ENCODE data around the gene CYLD. TPM values are rescaled to one million over a fixed set of nuclear protein-coding genes. Genes with fewer than 3 reads are reported as not detected.
A peak's percentile ranks its signal among the peaks of the same experiment; 100 is the strongest.

The CYLD gene
- total RNA-seq (10 to 100 TPM; 37.4 to 48.4 TPM), polyA plus RNA-seq (ENCODE audit: insufficient read depth, low read depth, low replicate concordance) (89.3 TPM)
- long read RNA-seq, donor 1: 0 reads
- long read RNA-seq, donor 2: 0 reads

- Histone ChIP-seq H3K4me3 (peak within 1 kb of the TSS; percentile 90 to 95), H3K27ac (peak within 1 kb of the TSS; percentile 64 to 88), H3K36me3 (ENCODE audit: low read depth, missing control alignments) (no peaks in the 10 kb centered on the region), H3K9me3 (no peaks in the 10 kb centered on the region), H3K27me3 (no peaks in the 10 kb centered on the region), H3K4me1 (no peaks in the 10 kb centered on the region)
- TF ChIP-seq, protein P1, sequence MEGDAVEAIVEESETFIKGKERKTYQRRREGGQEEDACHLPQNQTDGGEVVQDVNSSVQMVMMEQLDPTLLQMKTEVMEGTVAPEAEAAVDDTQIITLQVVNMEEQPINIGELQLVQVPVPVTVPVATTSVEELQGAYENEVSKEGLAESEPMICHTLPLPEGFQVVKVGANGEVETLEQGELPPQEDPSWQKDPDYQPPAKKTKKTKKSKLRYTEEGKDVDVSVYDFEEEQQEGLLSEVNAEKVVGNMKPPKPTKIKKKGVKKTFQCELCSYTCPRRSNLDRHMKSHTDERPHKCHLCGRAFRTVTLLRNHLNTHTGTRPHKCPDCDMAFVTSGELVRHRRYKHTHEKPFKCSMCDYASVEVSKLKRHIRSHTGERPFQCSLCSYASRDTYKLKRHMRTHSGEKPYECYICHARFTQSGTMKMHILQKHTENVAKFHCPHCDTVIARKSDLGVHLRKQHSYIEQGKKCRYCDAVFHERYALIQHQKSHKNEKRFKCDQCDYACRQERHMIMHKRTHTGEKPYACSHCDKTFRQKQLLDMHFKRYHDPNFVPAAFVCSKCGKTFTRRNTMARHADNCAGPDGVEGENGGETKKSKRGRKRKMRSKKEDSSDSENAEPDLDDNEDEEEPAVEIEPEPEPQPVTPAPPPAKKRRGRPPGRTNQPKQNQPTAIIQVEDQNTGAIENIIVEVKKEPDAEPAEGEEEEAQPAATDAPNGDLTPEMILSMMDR (IDR thresholded peaks at IDR 0.05): no peak
- no peak for TF ChIP-seq POLR2A (IDR thresholded peaks at IDR 0.05)
- peak; percentile 100 for DNase-seq
- WGBS, 2 donors: 0% methylated on average over 4 to 54 of the region's 93 CpGs
- intact Hi-C loops (cut with DNase I; ENCODE audit: low total_unique reads): no loop called here
Observed at GRCh38 chr16:50741781-50742575, at the start of gene CYLD. CYLD (plus strand) TSS chr16:50742086; CDS start chr16:50749699, 7,613 bp downstream.

DNA sequence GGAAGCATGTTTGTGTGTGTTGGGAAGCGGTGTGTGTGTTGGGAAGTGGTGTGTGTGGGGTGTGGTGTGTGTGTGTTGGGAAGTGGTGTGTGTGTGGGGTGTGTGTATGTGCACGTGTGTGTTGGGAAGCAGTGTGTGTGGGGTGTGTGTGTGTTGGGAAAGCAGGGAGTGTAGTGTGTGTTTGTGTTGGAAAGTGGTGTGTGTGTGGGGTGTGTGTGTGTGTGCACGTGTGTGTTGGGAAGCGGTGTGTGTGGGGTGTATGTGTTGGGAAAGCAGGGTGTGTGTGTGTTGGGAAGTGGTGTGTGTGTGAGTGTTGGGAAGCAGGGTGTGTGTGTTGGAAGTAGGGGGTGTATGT, 49.3 kb upstream of the CYLD start:
- TF ChIP-seq, protein P1 (IDR thresholded peaks at IDR 0.05): no peak
- no peak for TF ChIP-seq POLR2A (IDR thresholded peaks at IDR 0.05)
- no peaks in the 10 kb centered on the region for H3K27me3 ChIP-seq
- DNase-seq: no peak
- no peak overlapping the region for H3K4me3 ChIP-seq
- 66 to 67% methylated on average over 4 of the region's 4 CpGs for WGBS, 2 donors
- peaks cover 11% of the 10 kb centered on the region for H3K4me1 ChIP-seq
- no peaks in the 10 kb centered on the region for H3K36me3 ChIP-seq (ENCODE audit: low read depth, missing control alignments)
- H3K9me3 ChIP-seq: no peaks in the 10 kb centered on the region
- intact Hi-C loops (cut with DNase I; ENCODE audit: low total_unique reads): no loop called here
- H3K27ac ChIP-seq: no peak overlapping the region

- no peak within 1 kb of the TSS for H3K27ac ChIP-seq
- intact Hi-C loops (cut with DNase I; ENCODE audit: low total_unique reads): no loop called here
- no peaks in the 10 kb centered on the region for H3K9me3 ChIP-seq
- peak within 1 kb of the TSS; percentile 39 to 45 for H3K4me3 ChIP-seq
- no peaks in the 10 kb centered on the region for H3K27me3 ChIP-seq
- WGBS, 2 donors: 14 to 16% methylated on average over 28 to 32 of the region's 56 CpGs
- no peaks in the 10 kb centered on the region for H3K36me3 ChIP-seq (ENCODE audit: low read depth, missing control alignments)
- H3K4me1 ChIP-seq: peaks cover 13% of the 10 kb centered on the region
- DNase-seq: no peak
- TF ChIP-seq, protein P1 (IDR thresholded peaks at IDR 0.05): no peak
- no peak for TF ChIP-seq POLR2A (IDR thresholded peaks at IDR 0.05)
Observed at GRCh38 chr16:50692999-50693781, 48.7 kb upstream of the CYLD start, which contains the start of gene NOD2. NOD2 (plus strand) TSS chr16:50693606; CDS start chr16:50699496, 5,890 bp downstream.

DNA sequence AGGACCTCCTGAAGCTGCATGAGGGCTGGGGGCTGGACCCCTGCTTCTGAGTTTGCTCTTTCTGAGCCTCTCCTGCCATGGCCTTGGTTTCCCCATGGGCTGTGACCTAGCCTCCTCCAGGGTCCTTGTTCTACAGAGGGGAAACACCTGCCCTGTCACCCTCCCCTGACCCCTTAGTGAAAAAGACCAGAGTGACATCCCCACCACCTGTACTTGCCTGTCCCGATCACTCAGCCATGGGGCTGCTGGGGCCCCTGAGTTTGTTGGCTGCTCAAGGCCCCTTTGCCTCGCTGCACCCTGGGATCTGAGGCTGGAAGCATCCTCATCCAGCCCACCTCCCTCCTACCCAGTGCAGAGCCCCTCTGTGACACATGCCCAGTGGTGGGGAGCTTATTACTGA, 47.7 kb upstream of the CYLD start:
- Histone ChIP-seq H3K27ac (no peak overlapping the region), H3K4me1 (peaks cover 13% of the 10 kb centered on the region), H3K4me3 (peak overlapping the region in 1 of 2 donors; percentile 45), H3K36me3 (ENCODE audit: low read depth, missing control alignments) (no peaks in the 10 kb centered on the region), H3K9me3 (no peaks in the 10 kb centered on the region), H3K27me3 (no peaks in the 10 kb centered on the region)
- no peak for DNase-seq
- WGBS, 2 donors: 94 to 100% methylated on average over 2 of the region's 2 CpGs
- TF ChIP-seq POLR2A (IDR thresholded peaks at IDR 0.05): no peak
- TF ChIP-seq, protein P1 (IDR thresholded peaks at IDR 0.05): no peak
- intact Hi-C loops (cut with DNase I; ENCODE audit: low total_unique reads): no loop called here
